ENCODE measurements around the gene DACH2. TPM values are rescaled to one million over a fixed set of nuclear protein-coding genes. Genes with fewer than 3 reads are reported as not detected.

DACH2 gene
- total RNA-seq (2014; rRNA removed; shearing (Covaris generic)) = not detected in 2 replicates

DNA sequence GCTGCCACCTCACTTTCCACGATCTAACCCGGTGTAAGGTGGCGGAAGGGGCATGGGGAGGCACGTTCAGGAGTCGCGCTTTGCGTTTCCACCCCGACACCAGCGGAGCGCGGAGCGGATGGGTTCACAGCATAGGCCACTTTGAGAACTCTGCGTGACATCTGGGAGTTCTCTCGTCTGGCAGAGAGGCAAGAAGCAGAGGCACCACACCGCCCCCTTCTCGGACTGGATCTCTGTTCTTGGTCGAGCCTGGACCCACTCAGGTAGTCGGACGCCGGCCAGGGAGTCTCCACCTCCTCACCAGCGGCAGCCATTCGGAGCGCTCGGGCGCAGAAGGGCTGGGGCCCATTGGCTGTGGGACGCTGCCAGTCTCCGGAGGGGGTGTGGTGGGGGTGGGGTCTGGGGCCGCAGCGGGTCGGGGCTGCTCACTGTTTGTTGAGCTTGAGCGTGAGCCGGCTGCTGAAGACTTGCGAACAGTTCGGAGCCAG is at the start of gene DACH2:
TSS of gene DACH2 (plus strand) at position 428 of the 488 bp plus-strand sequence.

Small RNA genes within 50 kb of the gene (small RNA-seq; reads per million reads assigned to genes)
- not detected for gene FCF1P9
- not detected for gene RF00026

Other genes starting within 250 kb of the DACH2 start
- gene CHM, start 100.9 kb upstream of the DACH2 start, total RNA-seq (2014; rRNA removed; shearing (Covaris generic)) = 11.6 and 12.0 TPM in 2 replicates

All from A375 (cell line).